Measurements from ENCODE around the gene OPRM1. TPM values are rescaled to one million over a fixed set of nuclear protein-coding genes. Genes with fewer than 3 reads are reported as not detected.
"Not testable (repeated sequence)": the region's sequence is repeated elsewhere in the genome, so short reads cannot be mapped to it uniquely, and the experiment has no call there.

The OPRM1 gene
- total RNA-seq, 1 experiment from 2014 or later, result not detected

DNA sequence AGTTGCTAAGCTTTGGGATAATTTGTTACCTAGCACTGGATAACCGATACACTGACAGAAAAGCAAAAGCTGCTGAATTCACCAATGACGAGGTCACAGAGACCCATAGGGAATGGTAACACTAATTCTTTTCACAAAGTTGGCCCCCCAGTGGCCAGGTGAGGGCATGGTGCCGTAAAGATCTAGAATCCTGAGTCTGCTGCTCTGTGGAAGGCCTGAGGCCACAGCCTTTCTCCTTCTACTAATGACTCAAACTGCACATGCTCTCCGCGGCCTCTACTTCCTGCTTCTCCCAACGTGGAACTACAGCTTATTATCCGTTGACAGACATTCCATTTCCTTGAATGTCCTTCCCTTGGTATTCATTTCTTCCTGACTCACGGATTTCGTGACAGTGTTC, 127.1 kb downstream of the OPRM1 start:
- Mint-ChIP-seq H3K27me3 (ENCODE audit: insufficient read depth, unreplicated experiment) (no peaks in the 10 kb centered on the region), H3K36me3 (ENCODE audit: insufficient read depth, unreplicated experiment) (no peaks in the 10 kb centered on the region), H3K9me3 (ENCODE audit: unreplicated experiment) (no peaks in the 10 kb centered on the region), H3K27ac (ENCODE audit: low read depth, unreplicated experiment) (no peak overlapping the region), H3K4me3 (ENCODE audit: unreplicated experiment) (no peak overlapping the region), H3K4me1 (ENCODE audit: insufficient read depth, unreplicated experiment) (no peaks in the 10 kb centered on the region)
- no TSS peak for BruUV-seq (replicated peaks)
- no peak for TF ChIP-seq CTCF (IDR thresholded peaks at IDR 0.05; ENCODE audit: unreplicated experiment)
- intact Hi-C loops (cut with micrococcal nuclease), result no loop called here
- ChIA-PET POLR2A (interaction anchor here (0.8 kb wide), 1 partner anchor 12 kb away, joined by 3 read pairs; no protein-coding TSS in a partner anchor), CTCF (interaction anchor here (0.6 kb wide), 2 partner anchors 13 to 415 kb away, joined by 3 read pairs; no protein-coding TSS in a partner anchor)
- no peak for DNase-seq (ENCODE audit: unreplicated experiment)

DNA sequence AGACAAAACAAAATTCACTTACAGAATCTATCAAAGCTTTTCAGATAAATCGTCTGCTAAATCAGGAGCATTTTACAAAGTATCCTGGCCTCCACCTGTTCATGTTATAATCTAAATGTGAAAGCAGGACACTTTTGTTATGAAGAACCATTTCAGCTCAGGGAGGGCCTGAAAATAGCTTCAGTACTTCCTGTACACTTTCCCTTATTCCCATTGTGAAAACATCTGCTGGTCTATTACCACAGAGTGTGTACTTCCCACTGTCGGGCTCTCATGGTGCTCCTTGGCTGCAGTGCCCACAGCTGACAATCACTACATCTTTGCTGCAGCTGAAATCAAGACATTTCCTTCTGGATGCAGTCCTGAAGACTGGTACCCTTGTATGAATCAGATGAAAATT, 128.1 kb downstream of the OPRM1 start:
- CTCF ChIA-PET, result interaction anchor here (1.5 kb wide), 1 partner anchor 10 kb away, joined by 3 read pairs; no protein-coding TSS in a partner anchor
- no peaks in the 10 kb centered on the region for H3K4me1 Mint-ChIP-seq (ENCODE audit: insufficient read depth, unreplicated experiment)
- H3K4me3 Mint-ChIP-seq (ENCODE audit: unreplicated experiment), result no peak overlapping the region
- no peak for TF ChIP-seq CTCF (IDR thresholded peaks at IDR 0.05; ENCODE audit: unreplicated experiment)
- no peak overlapping the region for H3K27ac Mint-ChIP-seq (ENCODE audit: low read depth, unreplicated experiment)
- no peaks in the 10 kb centered on the region for H3K36me3 Mint-ChIP-seq (ENCODE audit: insufficient read depth, unreplicated experiment)
- POLR2A ChIA-PET, result no interaction called here
- H3K9me3 Mint-ChIP-seq (ENCODE audit: unreplicated experiment), result no peaks in the 10 kb centered on the region
- no peaks in the 10 kb centered on the region for H3K27me3 Mint-ChIP-seq (ENCODE audit: insufficient read depth, unreplicated experiment)
- no TSS peak for BruUV-seq (replicated peaks)
- intact Hi-C loops (cut with micrococcal nuclease), result no loop called here
- DNase-seq (ENCODE audit: unreplicated experiment), result no peak

DNA sequence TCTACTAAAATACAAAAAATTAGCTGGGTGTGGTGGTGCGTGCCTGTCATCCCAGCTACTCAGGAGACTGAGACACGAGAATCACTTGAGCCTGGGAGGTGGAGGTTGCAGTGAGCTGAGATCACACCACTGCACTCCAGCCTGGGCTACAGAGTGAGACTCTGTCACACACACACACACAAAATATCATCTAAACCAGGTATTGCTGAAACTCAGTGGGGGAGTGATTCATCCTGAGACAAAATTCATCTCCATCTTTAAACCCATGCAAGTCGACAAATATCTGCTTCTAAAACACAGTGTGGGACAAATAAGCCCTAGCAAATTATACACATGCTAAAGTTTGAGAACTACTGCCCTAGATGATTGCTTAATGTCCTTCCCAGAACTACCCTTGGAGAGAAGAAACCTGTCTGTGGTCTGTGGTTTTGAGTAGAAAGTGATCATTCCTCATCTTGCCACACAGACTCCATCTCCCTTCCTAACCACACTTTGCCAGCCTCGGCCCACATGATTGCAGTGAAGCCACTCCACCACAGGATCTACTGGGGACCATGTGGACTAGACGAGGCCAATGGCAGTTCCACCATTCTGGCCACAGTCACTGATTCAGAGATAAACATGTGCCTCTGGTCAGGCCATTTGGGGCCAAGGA, 130.3 kb downstream of the OPRM1 start:
- H3K36me3 Mint-ChIP-seq (ENCODE audit: insufficient read depth, unreplicated experiment), result no peaks in the 10 kb centered on the region
- no peak for TF ChIP-seq CTCF (IDR thresholded peaks at IDR 0.05; ENCODE audit: unreplicated experiment)
- DNase-seq (ENCODE audit: unreplicated experiment), result peak; percentile 28
- peaks cover 9% of the 10 kb centered on the region for H3K9me3 Mint-ChIP-seq (ENCODE audit: unreplicated experiment)
- ChIA-PET CTCF (interaction anchor here (0.6 kb wide), 2 partner anchors 11 to 17 kb away, joined by 3 read pairs; no protein-coding TSS in a partner anchor), POLR2A (no interaction called here)
- no TSS peak for BruUV-seq (replicated peaks)
- H3K27me3 Mint-ChIP-seq (ENCODE audit: insufficient read depth, unreplicated experiment), result no peaks in the 10 kb centered on the region
- no peak overlapping the region for H3K4me3 Mint-ChIP-seq (ENCODE audit: unreplicated experiment)
- intact Hi-C loops (cut with micrococcal nuclease), result no loop called here
- no peak overlapping the region for H3K27ac Mint-ChIP-seq (ENCODE audit: low read depth, unreplicated experiment)
- H3K4me1 Mint-ChIP-seq (ENCODE audit: insufficient read depth, unreplicated experiment), result no peaks in the 10 kb centered on the region

DNA sequence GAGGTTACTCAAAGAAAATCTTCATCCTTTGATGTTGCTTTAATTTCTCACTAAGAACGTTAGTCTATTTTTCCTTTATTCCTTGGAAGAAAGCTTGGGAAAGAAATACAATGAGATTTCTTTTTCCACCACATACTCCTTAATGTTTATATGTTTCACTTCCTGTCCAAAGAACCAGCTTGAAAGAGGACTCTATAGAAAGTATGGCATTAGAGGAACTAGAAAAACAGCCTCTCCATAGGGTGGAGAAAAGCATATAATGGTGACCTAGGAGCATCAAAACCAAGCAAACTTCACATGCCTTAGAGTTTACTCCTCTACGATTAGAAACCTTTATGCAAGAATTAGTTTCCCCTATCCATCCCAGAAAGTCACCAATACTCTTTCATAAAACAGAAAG, 131.1 kb downstream of the OPRM1 start:
- no TSS peak for BruUV-seq (replicated peaks)

GRCh38 chr6:154172393-154172792, 133.4 kb downstream of the OPRM1 start:
- H3K9me3 Mint-ChIP-seq (ENCODE audit: unreplicated experiment); DNase-seq (ENCODE audit: unreplicated experiment); H3K27me3 Mint-ChIP-seq (ENCODE audit: insufficient read depth, unreplicated experiment); BruUV-seq (replicated peaks); H3K4me1 Mint-ChIP-seq (ENCODE audit: insufficient read depth, unreplicated experiment); POLR2A ChIA-PET; intact Hi-C loops (cut with micrococcal nuclease); H3K4me3 Mint-ChIP-seq (ENCODE audit: unreplicated experiment); H3K36me3 Mint-ChIP-seq (ENCODE audit: insufficient read depth, unreplicated experiment); H3K27ac Mint-ChIP-seq (ENCODE audit: low read depth, unreplicated experiment): not testable (repeated sequence)
- CTCF ChIA-PET, result interaction anchor here (1.1 kb wide), 1 partner anchor 19 kb away, joined by 3 read pairs; no protein-coding TSS in a partner anchor

More for the DNA sequence above, 131.1 kb downstream of the OPRM1 start:
- Mint-ChIP-seq H3K4me3 (ENCODE audit: unreplicated experiment) (no peak overlapping the region), H3K36me3 (ENCODE audit: insufficient read depth, unreplicated experiment) (no peaks in the 10 kb centered on the region), H3K9me3 (ENCODE audit: unreplicated experiment) (peaks cover 9% of the 10 kb centered on the region), H3K27me3 (ENCODE audit: insufficient read depth, unreplicated experiment) (no peaks in the 10 kb centered on the region), H3K4me1 (ENCODE audit: insufficient read depth, unreplicated experiment) (no peaks in the 10 kb centered on the region), H3K27ac (ENCODE audit: low read depth, unreplicated experiment) (no peak overlapping the region)
- POLR2A ChIA-PET, result no interaction called here
- DNase-seq (ENCODE audit: unreplicated experiment), result no peak
- CTCF ChIA-PET, result interaction anchor here (0.6 kb wide), 1 partner anchor 12 kb away, joined by 3 read pairs; no protein-coding TSS in a partner anchor
- TF ChIP-seq CTCF (IDR thresholded peaks at IDR 0.05; ENCODE audit: unreplicated experiment), result no peak
- intact Hi-C loops (cut with micrococcal nuclease), result no loop called here
